ENCODE data around the gene KRIT1. TPM values are rescaled to one million over a fixed set of nuclear protein-coding genes. Genes with fewer than 3 reads are reported as not detected.

Gene KRIT1
- total and polyA plus RNA-seq, 2 of the 13 experiments (the other 11 are each of a cell fraction or from before 2014, with no cell fraction given): 29.4 to 37.7 TPM

DNA sequence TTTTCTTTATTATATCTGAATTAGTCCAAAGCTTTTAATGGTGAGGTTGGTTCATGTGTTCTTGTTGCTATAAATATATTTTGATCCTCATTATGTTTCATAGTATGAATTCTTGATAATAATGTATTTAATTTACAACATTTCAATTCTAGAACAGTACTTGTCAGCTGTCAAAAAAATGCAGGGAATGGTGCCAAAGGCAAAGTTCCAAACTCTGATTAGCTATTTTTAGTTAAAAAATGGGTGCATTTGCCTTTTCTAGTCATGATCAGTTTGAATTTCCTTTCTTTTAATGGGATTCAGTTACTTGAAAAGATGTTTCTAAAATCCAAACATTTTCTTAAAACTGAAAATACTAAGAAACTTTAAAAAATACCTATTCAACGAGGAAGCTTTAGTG is 49.7 kb upstream of the KRIT1 start:
- H3K36me3 ChIP-seq (replicated peaks in 1 of 2; ENCODE audit: control insufficient read depth in 1 of 2, insufficient read depth in 2 of 2, low read length in 2 of 2): peaks cover 0 to 9% of the 10 kb centered on the region in 2 experiments; a peak in 1 of 5 replicates
- no peak overlapping the region for H3K4me2 ChIP-seq (ENCODE audit: low read depth, low read length)
- no peaks in the 10 kb centered on the region for H3K9me3 ChIP-seq (ENCODE audit: low read length)
- in situ Hi-C loops (cut with HindIII; ENCODE audit: extremely low pct_ligation_motif_present, low pct_unique_long_range_greater_than_20kb): no loop called here
- no peak overlapping the region for H3K27ac ChIP-seq (ENCODE audit: extremely low read length, insufficient read depth, low read length)
- no peak overlapping the region for H2AFZ ChIP-seq (ENCODE audit: low read length)
- TF ChIP-seq, protein P1, sequence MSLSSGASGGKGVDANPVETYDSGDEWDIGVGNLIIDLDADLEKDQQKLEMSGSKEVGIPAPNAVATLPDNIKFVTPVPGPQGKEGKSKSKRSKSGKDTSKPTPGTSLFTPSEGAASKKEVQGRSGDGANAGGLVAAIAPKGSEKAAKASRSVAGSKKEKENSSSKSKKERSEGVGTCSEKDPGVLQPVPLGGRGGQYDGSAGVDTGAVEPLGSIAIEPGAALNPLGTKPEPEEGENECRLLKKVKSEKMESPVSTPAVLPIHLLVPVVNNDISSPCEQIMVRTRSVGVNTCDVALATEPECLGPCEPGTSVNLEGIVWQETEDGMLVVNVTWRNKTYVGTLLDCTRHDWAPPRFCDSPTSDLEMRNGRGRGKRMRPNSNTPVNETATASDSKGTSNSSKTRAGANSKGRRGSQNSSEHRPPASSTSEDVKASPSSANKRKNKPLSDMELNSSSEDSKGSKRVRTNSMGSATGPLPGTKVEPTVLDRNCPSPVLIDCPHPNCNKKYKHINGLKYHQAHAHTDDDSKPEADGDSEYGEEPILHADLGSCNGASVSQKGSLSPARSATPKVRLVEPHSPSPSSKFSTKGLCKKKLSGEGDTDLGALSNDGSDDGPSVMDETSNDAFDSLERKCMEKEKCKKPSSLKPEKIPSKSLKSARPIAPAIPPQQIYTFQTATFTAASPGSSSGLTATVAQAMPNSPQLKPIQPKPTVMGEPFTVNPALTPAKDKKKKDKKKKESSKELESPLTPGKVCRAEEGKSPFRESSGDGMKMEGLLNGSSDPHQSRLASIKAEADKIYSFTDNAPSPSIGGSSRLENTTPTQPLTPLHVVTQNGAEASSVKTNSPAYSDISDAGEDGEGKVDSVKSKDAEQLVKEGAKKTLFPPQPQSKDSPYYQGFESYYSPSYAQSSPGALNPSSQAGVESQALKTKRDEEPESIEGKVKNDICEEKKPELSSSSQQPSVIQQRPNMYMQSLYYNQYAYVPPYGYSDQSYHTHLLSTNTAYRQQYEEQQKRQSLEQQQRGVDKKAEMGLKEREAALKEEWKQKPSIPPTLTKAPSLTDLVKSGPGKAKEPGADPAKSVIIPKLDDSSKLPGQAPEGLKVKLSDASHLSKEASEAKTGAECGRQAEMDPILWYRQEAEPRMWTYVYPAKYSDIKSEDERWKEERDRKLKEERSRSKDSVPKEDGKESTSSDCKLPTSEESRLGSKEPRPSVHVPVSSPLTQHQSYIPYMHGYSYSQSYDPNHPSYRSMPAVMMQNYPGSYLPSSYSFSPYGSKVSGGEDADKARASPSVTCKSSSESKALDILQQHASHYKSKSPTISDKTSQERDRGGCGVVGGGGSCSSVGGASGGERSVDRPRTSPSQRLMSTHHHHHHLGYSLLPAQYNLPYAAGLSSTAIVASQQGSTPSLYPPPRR (CRISPR knock-in tag; IDR thresholded peaks at IDR 0.05; ENCODE audit: borderline replicate concordance): no peak
- TF ChIP-seq CBX2 (IDR thresholded peaks at IDR 0.05; ENCODE audit: low read depth, low read length) (no peak), CBX2 (CRISPR knock-in tag; IDR thresholded peaks at IDR 0.05; ENCODE audit: low read depth) (no peak), TAF1 (CRISPR knock-in tag; IDR thresholded peaks at IDR 0.05) (no peak), RFX1 (IDR thresholded peaks at IDR 0.05) (no peak), RFXAP (CRISPR knock-in tag; IDR thresholded peaks at IDR 0.05; ENCODE audit: borderline replicate concordance) (no peak)
- TF ChIP-seq, protein P2, sequence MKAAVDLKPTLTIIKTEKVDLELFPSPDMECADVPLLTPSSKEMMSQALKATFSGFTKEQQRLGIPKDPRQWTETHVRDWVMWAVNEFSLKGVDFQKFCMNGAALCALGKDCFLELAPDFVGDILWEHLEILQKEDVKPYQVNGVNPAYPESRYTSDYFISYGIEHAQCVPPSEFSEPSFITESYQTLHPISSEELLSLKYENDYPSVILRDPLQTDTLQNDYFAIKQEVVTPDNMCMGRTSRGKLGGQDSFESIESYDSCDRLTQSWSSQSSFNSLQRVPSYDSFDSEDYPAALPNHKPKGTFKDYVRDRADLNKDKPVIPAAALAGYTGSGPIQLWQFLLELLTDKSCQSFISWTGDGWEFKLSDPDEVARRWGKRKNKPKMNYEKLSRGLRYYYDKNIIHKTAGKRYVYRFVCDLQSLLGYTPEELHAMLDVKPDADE (CRISPR knock-in tag; IDR thresholded peaks at IDR 0.05): no peak
- ATAC-seq (no peak), FAIRE-seq (no peak), DNase-seq (ENCODE audit: low spot score) (no peak)
- peaks cover 11% of the 10 kb centered on the region for H3K4me1 ChIP-seq (ENCODE audit: insufficient read depth, low read length)
- WGBS (ENCODE audit: low lambda C conversion rate): 98% methylated on average over 1 of the region's 1 CpG
- no peaks in the 10 kb centered on the region; a peak in 1 of 5 replicates for H3K27me3 ChIP-seq (ENCODE audit: control insufficient read depth in 1 of 2, insufficient read depth in 2 of 2, low read length in 2 of 2)
- ChIA-PET POLR2A (no interaction called here), CTCF (ENCODE audit: low intra/inter-chr PET ratio, low total read pairs) (no interaction called here)
- intact Hi-C loops (cut with micrococcal nuclease; ENCODE audit: unreplicated experiment): no loop called here
- peaks cover 3% of the 10 kb centered on the region for H3K79me2 ChIP-seq (ENCODE audit: insufficient read depth, low read length)
- H3K4me3 ChIP-seq (replicated peaks in 1 of 3; ENCODE audit: insufficient read depth in 1 of 3, low read depth in 2 of 3, low read length in 3 of 3): no peak overlapping the region
- BruUV-seq (replicated peaks): no TSS peak
- H3K9ac ChIP-seq (ENCODE audit: insufficient read depth, low read depth, low read length): no peak overlapping the region
- no peaks in the 10 kb centered on the region for H4K20me1 ChIP-seq (ENCODE audit: insufficient read depth, low read length)
